Ectodermal cell (in vitro differentiated cells): ENCODE measurements around the gene ARRB1.

Experiments used
- H3K27ac ChIP-seq: 2 replicates; pipeline ENCODE4 v1.7.0; 2013; ENCODE audit warnings: mild to moderate bottlenecking, low read depth, low read length; ENCODE audit not compliant: insufficient read depth, poor library complexity, severe bottlenecking
- H3K27me3 ChIP-seq: 2 replicates; pipeline ENCODE4 v1.7.0; 2013; ENCODE audit warnings: mild to moderate bottlenecking, low read length; ENCODE audit not compliant: insufficient read depth, control insufficient read depth, poor library complexity, severe bottlenecking
- H3K36me3 ChIP-seq: one replicate; pipeline ENCODE4 v1.7.0; 2013; ENCODE audit warnings: low read length; ENCODE audit not compliant: control insufficient read depth, insufficient read depth
- H3K4me1 ChIP-seq: one replicate; pipeline ENCODE4 v1.7.0; 2013; ENCODE audit warnings: low read length; ENCODE audit not compliant: control insufficient read depth, insufficient read depth
- H3K4me3 ChIP-seq: 2 replicates; pipeline ENCODE4 v1.7.0; 2013; ENCODE audit warnings: low read depth, low read length, control low read depth; ENCODE audit not compliant: insufficient read depth
- H3K9me3 ChIP-seq: 2 replicates; pipeline ENCODE4 v1.7.0; 2013; ENCODE audit warnings: mild to moderate bottlenecking, low read length, moderate library complexity; ENCODE audit not compliant: control insufficient read depth
- WGBS, 2 experiments: methylation state at CpG; one replicate each; pipeline ENCODE4 v1.1.7; 2013; ENCODE audit warnings: missing lambda C conversion rate in 2 of 2; 5-methylcytosine and 5-hydroxymethylcytosine counted together

ARRB1 gene

GRCh38 chr11:75269367-75269660 lies 82.1 kb downstream of the ARRB1 start:
- WGBS, 2 experiments: 88 to 95% methylated on average over 4 of the region's 4 CpGs
- Histone ChIP-seq H3K4me1 (no peaks in the 10 kb centered on the region), H3K4me3 (no peak overlapping the region), H3K27ac (no peak overlapping the region), H3K27me3 (no peaks in the 10 kb centered on the region), H3K9me3 (no peaks in the 10 kb centered on the region), H3K36me3 (no peaks in the 10 kb centered on the region)

DNA sequence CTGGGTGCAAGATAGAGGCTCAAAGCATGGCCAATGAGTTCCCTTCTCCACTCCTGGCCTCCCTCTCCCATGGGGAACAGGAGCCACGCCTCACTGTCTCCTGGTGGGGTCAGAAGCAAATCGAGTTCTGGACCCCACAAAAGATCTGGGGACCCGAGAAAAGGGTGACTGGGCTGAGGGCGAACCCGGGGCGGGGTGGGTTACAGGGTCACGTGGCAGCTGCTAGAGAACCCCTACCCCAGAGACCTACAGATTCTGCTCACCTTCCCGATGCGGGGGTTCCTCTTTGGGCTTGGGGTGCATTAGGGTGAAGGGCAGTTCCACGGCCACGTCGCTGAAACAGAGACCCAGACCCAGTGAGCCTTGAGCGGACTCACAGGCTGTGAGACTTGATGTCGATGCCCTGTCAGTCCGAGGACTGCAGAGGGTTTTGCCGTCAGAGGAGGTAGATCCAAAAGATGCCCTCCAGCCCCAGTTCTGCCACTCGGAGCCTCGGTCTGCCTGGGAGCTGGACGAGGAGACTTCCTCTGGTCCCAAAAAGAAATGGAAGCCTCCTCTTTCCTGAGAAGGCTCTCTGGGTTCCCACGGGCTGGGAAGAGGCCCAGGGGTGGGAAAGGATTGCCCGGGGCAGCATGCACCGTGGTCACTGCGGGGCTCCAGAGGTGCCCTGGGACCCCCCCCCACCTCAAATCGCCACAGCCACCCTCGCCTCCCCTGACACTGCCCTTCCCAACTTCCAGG lies 82.7 kb downstream of the ARRB1 start:
- H3K27me3 ChIP-seq: no peaks in the 10 kb centered on the region
- no peaks in the 10 kb centered on the region for H3K36me3 ChIP-seq
- 92 to 94% methylated on average over 25 of the region's 25 CpGs for WGBS, 2 experiments
- no peaks in the 10 kb centered on the region for H3K9me3 ChIP-seq
- H3K4me1 ChIP-seq: no peaks in the 10 kb centered on the region
- H3K4me3 ChIP-seq: no peak overlapping the region
- H3K27ac ChIP-seq: no peak overlapping the region

DNA sequence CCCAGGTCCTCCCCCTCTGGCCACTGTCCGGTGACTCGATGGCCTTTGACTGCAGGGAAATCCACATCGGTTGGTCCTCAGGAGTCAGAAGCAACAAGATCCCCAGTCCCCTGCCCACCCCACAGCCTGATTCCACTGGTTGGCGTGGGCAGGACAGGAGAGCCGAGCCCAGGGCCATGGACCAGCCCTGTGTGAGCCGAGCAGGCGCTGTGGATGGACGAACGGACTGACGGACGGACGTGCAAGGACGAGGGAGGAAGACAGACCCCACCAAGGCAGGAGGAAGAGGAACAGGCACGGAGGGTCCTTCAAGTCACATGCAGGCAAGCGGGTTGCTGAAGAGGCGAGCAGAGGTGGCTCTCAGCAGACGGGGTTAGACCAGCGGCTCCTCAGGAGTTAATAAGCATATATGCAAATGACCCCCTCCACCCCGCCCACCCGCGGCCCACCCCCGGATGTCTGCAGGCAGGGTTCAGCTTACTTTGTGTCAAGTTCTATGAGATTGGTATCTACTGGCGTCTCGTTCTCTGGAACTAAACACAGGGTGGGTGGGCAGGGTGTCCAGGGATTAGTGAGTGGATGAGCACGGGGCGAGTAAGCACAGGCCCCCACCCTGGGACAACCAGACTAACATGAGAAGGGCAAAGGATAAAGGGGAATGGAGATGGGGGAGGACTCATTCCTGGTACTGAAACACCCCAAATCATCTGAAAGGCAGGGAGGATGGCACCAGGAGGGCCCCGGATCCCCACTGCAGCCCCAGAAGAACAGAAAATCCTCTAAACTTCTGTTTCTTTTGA lies 84.1 kb downstream of the ARRB1 start:
- Histone ChIP-seq H3K4me1 (no peaks in the 10 kb centered on the region), H3K36me3 (no peaks in the 10 kb centered on the region), H3K4me3 (no peak overlapping the region), H3K9me3 (no peaks in the 10 kb centered on the region), H3K27ac (no peak overlapping the region), H3K27me3 (no peaks in the 10 kb centered on the region)
- 85 to 87% methylated on average over 27 of the region's 27 CpGs for WGBS, 2 experiments

- Histone ChIP-seq H3K9me3 (no peaks in the 10 kb centered on the region), H3K4me3 (no peak overlapping the region), H3K27me3 (no peaks in the 10 kb centered on the region), H3K27ac (no peak overlapping the region), H3K36me3 (no peaks in the 10 kb centered on the region), H3K4me1 (no peaks in the 10 kb centered on the region)
- 93 to 94% methylated on average over 17 of the region's 17 CpGs for WGBS, 2 experiments
Measured at GRCh38 chr11:75265851-75266531, 85.5 kb downstream of the ARRB1 start.

- H3K27ac ChIP-seq: no peak overlapping the region
- no peaks in the 10 kb centered on the region for H3K9me3 ChIP-seq
- H3K27me3 ChIP-seq: no peaks in the 10 kb centered on the region
- no peaks in the 10 kb centered on the region for H3K36me3 ChIP-seq
- no peak overlapping the region for H3K4me3 ChIP-seq
- H3K4me1 ChIP-seq: no peaks in the 10 kb centered on the region
- 89 to 93% methylated on average over 5 to 6 of the region's 6 CpGs for WGBS, 2 experiments
Measured at GRCh38 chr11:75264971-75265370, 86.5 kb downstream of the ARRB1 start.

- Histone ChIP-seq H3K4me3 (no peak overlapping the region), H3K27me3 (no peaks in the 10 kb centered on the region), H3K36me3 (no peaks in the 10 kb centered on the region), H3K9me3 (no peaks in the 10 kb centered on the region), H3K4me1 (no peaks in the 10 kb centered on the region), H3K27ac (no peak overlapping the region)
Measured at GRCh38 chr11:75264356-75264755, 87.1 kb downstream of the ARRB1 start.

DNA sequence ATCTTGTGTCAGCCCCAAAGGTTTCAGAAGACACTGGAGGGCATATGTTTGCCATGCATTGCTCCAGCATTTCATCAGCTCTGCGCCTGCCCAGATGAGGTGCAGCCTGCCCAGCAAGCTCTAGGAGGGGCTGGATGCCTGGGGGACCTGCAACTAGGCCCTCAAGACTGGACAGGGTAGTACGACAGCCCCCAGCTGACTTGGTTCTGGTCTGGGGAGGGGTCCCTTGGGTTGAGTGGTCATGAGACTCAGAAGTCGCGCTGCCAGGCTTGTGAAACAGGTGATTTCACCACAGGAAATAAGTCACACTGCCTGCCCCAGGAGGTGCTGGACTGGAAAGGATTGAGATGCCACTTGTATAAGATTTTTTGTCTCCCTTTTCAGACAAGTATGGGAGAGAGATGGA lies 87.5 kb downstream of the ARRB1 start:
- no peaks in the 10 kb centered on the region for H3K9me3 ChIP-seq
- WGBS, 2 experiments: 92 to 93% methylated on average over 4 of the region's 4 CpGs
- no peaks in the 10 kb centered on the region for H3K27me3 ChIP-seq
- H3K4me3 ChIP-seq: no peak overlapping the region
- no peaks in the 10 kb centered on the region for H3K4me1 ChIP-seq
- no peak overlapping the region for H3K27ac ChIP-seq
- no peaks in the 10 kb centered on the region for H3K36me3 ChIP-seq

DNA sequence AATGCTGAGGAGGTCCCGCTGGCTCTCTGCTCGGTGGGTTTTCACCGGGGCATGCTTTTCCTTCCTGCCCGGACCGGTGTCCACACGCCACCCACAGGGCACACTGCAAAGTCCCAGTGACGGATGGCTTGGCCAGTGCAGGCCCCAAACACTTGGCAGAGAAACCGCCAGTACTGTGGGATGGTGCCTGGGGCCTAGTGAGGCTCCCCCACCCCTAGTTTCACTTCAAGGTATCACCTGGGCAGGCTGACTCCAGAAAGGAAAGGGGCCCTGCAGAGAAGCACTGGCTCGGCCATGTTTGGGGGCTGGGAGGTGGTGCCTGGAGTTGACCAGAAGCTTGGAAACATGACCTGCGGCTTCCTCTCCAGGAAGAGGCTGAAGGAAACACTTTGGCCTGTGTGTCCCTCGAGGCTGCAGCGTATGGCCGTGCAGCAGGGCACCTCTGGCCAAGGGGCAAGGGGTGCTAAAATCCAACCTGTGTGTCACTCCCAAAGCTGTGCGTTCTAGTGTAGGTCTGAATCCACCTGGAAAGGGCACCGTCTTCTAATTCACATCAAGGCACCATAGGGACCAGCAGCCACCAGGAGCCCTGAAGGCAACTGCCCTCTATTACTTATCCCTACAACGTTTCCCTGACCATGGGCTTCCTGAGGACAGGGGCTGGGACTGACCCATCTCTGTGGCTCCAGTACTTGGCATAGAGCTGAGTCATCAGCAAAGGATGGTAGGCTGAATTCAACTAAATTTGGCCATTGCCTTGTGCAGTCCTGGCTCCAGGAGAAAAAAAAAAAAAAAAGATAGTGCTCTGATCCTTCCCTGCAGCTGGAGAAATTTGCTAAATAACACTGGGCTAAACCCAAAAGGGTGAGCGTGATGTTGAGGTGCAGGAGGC lies 88.3 kb downstream of the ARRB1 start:
- WGBS, 2 experiments: 91 to 92% methylated on average over 17 of the region's 17 CpGs
- H3K27ac ChIP-seq: no peak overlapping the region

DNA sequence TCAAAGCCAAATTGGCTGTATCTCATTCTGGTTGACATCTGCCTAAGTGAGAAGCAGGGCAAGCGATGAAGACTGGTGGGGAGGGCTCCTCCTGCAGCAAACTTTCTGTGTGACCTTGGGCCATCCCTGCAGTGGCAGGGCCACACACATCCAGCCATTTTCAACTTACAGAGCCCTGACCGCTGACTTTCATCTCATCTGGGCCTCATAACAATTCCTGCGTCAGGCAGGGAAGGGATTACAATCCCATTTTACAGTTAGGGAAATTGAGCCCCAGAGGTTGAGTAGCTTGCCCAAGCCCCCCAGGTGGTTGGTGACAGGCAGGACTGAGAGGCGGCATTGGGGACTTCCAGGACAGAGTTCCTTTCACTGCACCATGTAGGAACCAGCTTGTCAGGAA lies 89.0 kb downstream of the ARRB1 start:
- H3K36me3 ChIP-seq: no peaks in the 10 kb centered on the region
- WGBS, 2 experiments: 94 to 95% methylated on average over 4 of the region's 4 CpGs
- H3K27ac ChIP-seq: no peak overlapping the region
- H3K4me1 ChIP-seq: no peaks in the 10 kb centered on the region
- H3K27me3 ChIP-seq: no peaks in the 10 kb centered on the region
- no peaks in the 10 kb centered on the region for H3K9me3 ChIP-seq
- H3K4me3 ChIP-seq: no peak overlapping the region

More for the DNA sequence above, 88.3 kb downstream of the ARRB1 start:
- Histone ChIP-seq H3K36me3 (no peaks in the 10 kb centered on the region), H3K4me1 (no peaks in the 10 kb centered on the region), H3K27me3 (no peaks in the 10 kb centered on the region), H3K4me3 (no peak overlapping the region), H3K9me3 (no peaks in the 10 kb centered on the region)
